Gastroesophageal sphincter (tissue), 4 donors: ENCODE measurements around the gene KRTAP29-1. TPM values are rescaled to one million over a fixed set of nuclear protein-coding genes. Genes with fewer than 3 reads are reported as not detected.

Source experiments
- ATAC-seq: fragments of 150-250 bp; one replicate; pipeline ENCODE4 v1.9.1; 2016; ENCODE audit warnings: mild to moderate bottlenecking, moderate library complexity
- H3K27ac ChIP-seq, 4 donors: fragments of 200-600 bp; sonication (generic) in 3 of 4; 1 replicate in 3 of 4; 2 replicates in 1 of 4; pipeline ENCODE4 v1.5.1; 2016 to 2019
- H3K27me3 ChIP-seq: fragments of 200-600 bp; sonication (generic); one replicate; pipeline ENCODE4 v1.5.1; 2019
- H3K36me3 ChIP-seq, 2 donors: fragments of 200-600 bp; sonication (generic); one replicate each; pipeline ENCODE4 v1.5.1; 2019; ENCODE audit warnings: control low read depth in 1 of 2
- H3K4me1 ChIP-seq, 3 donors: fragments of 200-600 bp; sonication (generic); 1 replicate in 2 of 3; 2 replicates in 1 of 3; pipeline ENCODE4 v1.5.1; 2016 to 2019; ENCODE audit warnings: control low read depth in 2 of 3
- H3K4me3 ChIP-seq, 2 donors: fragments of 200-600 bp; sonication (generic); one replicate each; pipeline ENCODE4 v1.5.1; 2019; ENCODE audit warnings: mild to moderate bottlenecking in 1 of 2, moderate library complexity in 1 of 2
- H3K9me3 ChIP-seq, 3 donors: fragments of 200-600 bp; sonication (generic); one replicate each; pipeline ENCODE4 v1.5.1; 2017 to 2019; ENCODE audit warnings: control low read depth in 2 of 3
- CTCF ChIP-seq, 4 experiments: fragments of 200-600 bp in 2 of 4; fragments of 450-650 bp in 2 of 4; sonication (generic) in 1 of 4; IDR thresholded peaks; one replicate each; pipeline ENCODE4 v1.5.1; 2017 to 2019; ENCODE audit warnings: antibody characterized with exemption in 4 of 4, mild to moderate bottlenecking in 2 of 4, moderate library complexity in 2 of 4
- EP300 ChIP-seq: sonication (generic); formaldehyde crosslinking; IDR thresholded peaks from one replicate; pipeline ENCODE4 v1.6.1; 2017; ENCODE audit warnings: antibody characterized with exemption, mild to moderate bottlenecking
- POLR2A ChIP-seq, 2 donors: fragments of 450-650 bp; IDR thresholded peaks; one replicate each; pipeline ENCODE4 v1.6.1; 2017; ENCODE audit warnings: antibody characterized with exemption in 2 of 2, mild to moderate bottlenecking in 2 of 2, moderate library complexity in 1 of 2
- POLR2AphosphoS5 ChIP-seq: sonication (generic); formaldehyde crosslinking; IDR thresholded peaks from one replicate; pipeline ENCODE4 v1.6.1; 2017; ENCODE audit warnings: antibody characterized with exemption
- WGBS, 2 donors: methylation state at CpG; one replicate each; pipeline ENCODE4 v1.1.5; 2018; ENCODE audit warnings: low coverage in 1 of 2; 5-methylcytosine and 5-hydroxymethylcytosine counted together
- small RNA-seq, 4 donors: library from RNA; depleted of rRNA; stranded (forward); fragments of <200 nt; gene quantifications; one replicate each; pipeline ENCODE3, GENCODE V24; 2016
- total RNA-seq, 4 donors: library from RNA; depleted of rRNA; stranded (reverse); fragments of >200 nt; gene quantifications; one replicate each; pipeline ENCODE4 v1.1.0, GENCODE V29; 2016

KRTAP29-1 gene
- total RNA-seq, 4 donors from 2014 or later = not detected

DNA sequence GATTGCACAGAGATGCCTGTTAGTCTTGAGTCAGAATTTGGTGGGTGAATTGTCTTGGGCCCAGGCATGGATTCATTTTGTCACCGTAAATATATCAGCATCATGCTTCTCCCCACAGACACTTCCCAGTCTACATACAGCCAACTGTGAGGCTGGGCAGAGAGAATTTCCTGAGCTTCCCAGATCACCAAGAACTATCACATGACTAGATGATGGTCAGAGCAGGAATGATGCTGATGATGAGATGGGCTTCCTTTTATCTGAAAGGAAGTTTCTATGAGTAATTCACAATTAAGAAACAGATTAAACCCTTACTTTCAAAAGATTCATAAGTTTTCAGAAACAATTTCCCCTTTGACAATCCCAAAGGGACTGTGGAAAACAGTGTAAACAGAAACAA, 47.8 kb downstream of the KRTAP29-1 start:
- no peaks in the 10 kb centered on the region for H3K36me3 ChIP-seq
- no peaks in the 10 kb centered on the region for H3K9me3 ChIP-seq
- WGBS, 2 donors = 0% methylated on average over 1 of the region's 1 CpG
- no peak for ATAC-seq
- no peak overlapping the region for H3K4me3 ChIP-seq
- H3K27me3 ChIP-seq = peaks cover 41% of the 10 kb centered on the region
- TF ChIP-seq EP300 (no peak), POLR2A (IDR thresholded peaks at IDR 0.05) (no peak), POLR2AphosphoS5 (no peak), CTCF (IDR thresholded peaks at IDR 0.05) (no peak)
- no peak overlapping the region for H3K27ac ChIP-seq
- no peaks in the 10 kb centered on the region for H3K4me1 ChIP-seq

Small RNAs within 50 kb of the gene (small RNA-seq; reads per million reads assigned to genes)
- 0 reads per million in 4 donors for gene KRTAP9-10P

Other genes with a start within 250 kb of the KRTAP29-1 start
- gene KRTAP2-2, start 247.6 kb downstream of the KRTAP29-1 start, total RNA-seq = not detected
- not detected for gene KRTAP2-3, start 242.7 kb downstream of the KRTAP29-1 start, total RNA-seq
- gene KRTAP2-4, start 237.0 kb downstream of the KRTAP29-1 start, total RNA-seq = not detected
- not detected for gene KRTAP4-7, start 218.7 kb downstream of the KRTAP29-1 start, total RNA-seq
- not detected for gene KRTAP4-8, start 204.7 kb downstream of the KRTAP29-1 start, total RNA-seq
- gene KRTAP4-16, start 200.6 kb downstream of the KRTAP29-1 start, total RNA-seq = not detected
- not detected for gene KRTAP4-9, start 197.5 kb downstream of the KRTAP29-1 start, total RNA-seq
- not detected for gene KRTAP4-11, start 184.5 kb downstream of the KRTAP29-1 start, total RNA-seq
- not detected for gene KRTAP4-12, start 178.7 kb downstream of the KRTAP29-1 start, total RNA-seq
- gene KRTAP4-6, start 162.3 kb downstream of the KRTAP29-1 start, total RNA-seq = not detected
- gene KRTAP4-5, start 153.0 kb downstream of the KRTAP29-1 start, total RNA-seq = not detected
- gene KRTAP4-4, start 142.1 kb downstream of the KRTAP29-1 start, total RNA-seq = not detected
- not detected for gene KRTAP4-3, start 134.6 kb downstream of the KRTAP29-1 start, total RNA-seq
- not detected for gene KRTAP4-2, start 124.6 kb downstream of the KRTAP29-1 start, total RNA-seq
- not detected for gene KRTAP4-1, start 117.9 kb downstream of the KRTAP29-1 start, total RNA-seq
- not detected for gene KRTAP9-1, start 113.0 kb downstream of the KRTAP29-1 start, total RNA-seq
- not detected for gene KRTAP9-2, start 76.2 kb downstream of the KRTAP29-1 start, total RNA-seq
- gene KRTAP9-3, start 70.4 kb downstream of the KRTAP29-1 start, total RNA-seq = not detected
- not detected for gene KRTAP9-8, start 64.9 kb downstream of the KRTAP29-1 start, total RNA-seq
- gene KRTAP9-4, start 53.2 kb downstream of the KRTAP29-1 start, total RNA-seq = not detected
- gene KRTAP9-9, start 47.5 kb downstream of the KRTAP29-1 start, total RNA-seq = not detected
- not detected for gene KRTAP9-6, start 37.5 kb downstream of the KRTAP29-1 start, total RNA-seq
- gene KRTAP9-7, start 27.2 kb downstream of the KRTAP29-1 start, total RNA-seq = under 1 TPM in 1 of 4 donors, not detected in 3; 0.66 TPM
- gene KRTAP16-1, start 6.5 kb upstream of the KRTAP29-1 start, total RNA-seq = not detected
- gene KRTAP17-1, start 12.9 kb upstream of the KRTAP29-1 start, total RNA-seq = not detected
- not detected for gene KRT33A, start 48.0 kb upstream of the KRTAP29-1 start, total RNA-seq
- gene KRT33B, start 67.0 kb upstream of the KRTAP29-1 start, total RNA-seq = not detected
- under 1 TPM in 1 of 4 donors, not detected in 3; 0.27 TPM for gene KRT34, start 79.5 kb upstream of the KRTAP29-1 start, total RNA-seq
- not detected for gene KRT31, start 94.8 kb upstream of the KRTAP29-1 start, total RNA-seq
- gene KRT37, start 121.7 kb upstream of the KRTAP29-1 start, total RNA-seq = not detected
- gene KRT38, start 138.1 kb upstream of the KRTAP29-1 start, total RNA-seq = not detected
- under 1 TPM in 1 of 4 donors, not detected in 3; 0.13 TPM for gene KRT32, start 164.5 kb upstream of the KRTAP29-1 start, total RNA-seq
- gene KRT35, start 178.3 kb upstream of the KRTAP29-1 start, total RNA-seq = not detected
- gene KRT36, start 187.1 kb upstream of the KRTAP29-1 start, total RNA-seq = not detected
- gene KRT13, start 202.8 kb upstream of the KRTAP29-1 start, total RNA-seq = 1,000 to 10,000 TPM in 1 of 4 donors, 100 to 1,000 TPM in 1, 10 to 100 TPM in 2; 20.7 to 1,501 (median 80.1) TPM
- 100 to 1,000 TPM in 1 of 4 donors, 1 to 10 TPM in 3; 1.2 to 129 (median 4.2) TPM for gene KRT15, start 216.0 kb upstream of the KRTAP29-1 start, total RNA-seq
- 100 to 1,000 TPM in 1 of 4 donors, 1 to 10 TPM in 3; 2.9 to 154 (median 6.5) TPM for gene KRT19, start 225.5 kb upstream of the KRTAP29-1 start, total RNA-seq